ENCODE measurements around the gene PCNT.

The PCNT gene

GRCh38 chr21:46344219-46344915 lies 20.4 kb downstream of the PCNT start:
- DNase-seq: no peak

GRCh38 chr21:46345861-46346260 lies 21.9 kb downstream of the PCNT start:
- no peak for DNase-seq

DNA sequence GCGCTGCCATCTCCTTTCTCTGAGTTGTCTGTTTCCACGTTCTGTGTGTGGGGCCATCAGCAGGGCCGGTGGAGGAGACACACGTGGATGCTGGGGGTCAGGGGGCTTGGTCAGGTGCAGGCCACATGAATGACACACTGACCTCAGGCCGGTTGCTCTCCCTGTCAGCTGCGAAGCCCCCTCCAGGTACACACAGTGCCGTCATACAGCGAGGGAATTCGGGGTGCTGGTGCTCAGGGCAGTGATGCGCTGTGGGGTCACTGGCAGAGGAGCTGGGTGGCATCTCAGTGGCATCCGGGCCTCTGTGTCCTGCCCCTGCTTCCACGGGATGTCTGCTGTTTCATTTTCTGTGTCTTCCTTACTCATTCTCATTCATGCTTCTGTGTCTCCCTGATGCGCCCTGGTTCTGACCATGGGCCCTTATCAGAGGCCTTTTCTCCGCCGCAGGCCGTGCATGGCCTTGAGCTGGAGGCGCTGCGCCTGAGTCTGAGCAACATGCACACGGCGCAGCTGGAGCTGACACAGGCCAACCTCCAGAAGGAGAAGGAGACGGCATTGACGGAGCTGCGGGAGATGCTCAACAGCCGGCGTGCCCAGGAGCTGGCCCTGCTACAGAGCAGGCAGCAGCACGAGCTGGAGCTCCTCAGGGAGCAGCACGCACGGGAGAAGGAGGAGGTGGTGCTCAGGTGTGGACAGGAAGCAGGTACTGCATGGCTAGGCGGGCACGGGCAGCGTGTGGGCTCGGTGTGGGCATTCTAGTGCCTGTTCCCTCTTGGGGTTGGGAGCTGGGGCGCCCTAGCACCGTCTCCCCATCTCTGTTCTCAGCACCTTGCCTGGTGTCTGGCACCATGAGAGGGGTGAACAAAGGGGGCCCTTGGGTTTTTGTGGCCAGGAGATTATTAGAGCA lies 22.6 kb downstream of the PCNT start:
- DNase-seq: no peak

DNA sequence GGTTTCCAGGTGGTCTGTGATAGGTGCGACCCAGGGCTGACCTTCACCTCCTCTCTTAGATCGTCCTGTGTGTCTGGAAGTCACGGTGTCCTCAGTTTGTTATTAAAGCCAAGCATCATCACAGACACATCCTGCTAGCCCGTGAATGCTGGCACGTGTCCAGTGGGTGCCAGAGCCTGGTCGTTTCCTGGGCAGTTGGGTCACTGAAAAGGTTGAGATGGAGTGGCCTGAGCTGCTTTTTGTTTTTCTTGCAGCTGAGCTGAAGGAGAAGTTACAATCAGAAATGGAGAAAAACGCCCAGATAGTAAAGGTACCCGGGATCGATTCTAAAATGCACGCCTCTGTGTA lies 23.2 kb downstream of the PCNT start:
- DNase-seq: no peak

- DNase-seq: no peak
Measured at GRCh38 chr21:46347791-46348381, 23.9 kb downstream of the PCNT start.

DNA sequence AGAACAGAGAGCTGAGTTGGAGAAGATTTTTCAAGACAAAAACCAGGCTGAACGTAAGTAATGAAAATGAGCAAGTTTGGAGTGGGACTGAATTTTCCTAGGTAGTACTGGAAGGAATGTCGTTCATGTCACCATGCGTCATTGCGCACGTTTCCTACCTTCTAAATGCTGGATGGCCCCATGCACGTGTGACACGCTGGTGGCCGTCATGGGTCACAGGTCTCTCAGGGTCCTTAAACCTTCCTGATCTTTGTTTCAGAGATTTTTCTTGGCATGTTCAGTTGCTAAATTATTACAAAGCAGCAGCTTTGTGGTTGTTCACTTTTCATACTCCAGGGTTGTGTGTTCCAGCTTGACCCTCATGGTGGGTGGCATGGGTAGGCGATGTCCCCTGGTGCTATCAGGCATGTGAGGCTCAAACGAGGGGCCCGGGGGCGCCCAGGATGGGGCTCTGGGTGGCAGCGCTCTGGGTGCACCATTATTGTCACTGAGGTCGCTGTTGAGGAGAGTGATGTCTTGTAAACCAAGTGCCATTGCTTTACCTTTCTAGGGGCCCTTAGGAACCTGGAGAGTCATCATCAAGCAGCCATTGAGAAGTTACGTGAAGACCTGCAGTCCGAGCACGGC lies 25.3 kb downstream of the PCNT start:
- DNase-seq: no peak

DNA sequence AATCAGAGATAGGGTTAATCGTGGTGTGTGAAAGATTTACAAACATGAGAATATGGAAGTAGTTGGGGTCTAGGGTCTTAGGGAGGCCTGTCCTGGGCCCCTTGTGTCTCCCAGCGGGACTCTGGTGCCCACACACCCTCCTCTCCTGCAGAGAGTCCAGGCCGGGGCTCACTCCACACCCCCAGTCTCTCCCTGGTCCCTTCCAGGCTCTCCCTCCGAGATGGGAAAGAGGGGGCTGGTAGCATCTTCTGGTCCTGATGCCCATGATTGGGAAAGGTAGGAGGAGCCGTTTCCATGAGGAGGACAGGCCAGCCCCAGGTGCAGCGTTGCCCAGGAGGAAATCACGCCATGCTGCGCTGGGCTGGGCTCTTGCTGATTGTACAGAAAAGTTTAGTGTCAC lies 26.6 kb downstream of the PCNT start:
- DNase-seq: no peak

- DNase-seq: no peak
Measured at GRCh38 chr21:46350981-46351380, 27.0 kb downstream of the PCNT start.

GRCh38 chr21:46351476-46352163 lies 27.7 kb downstream of the PCNT start:
- DNase-seq: no peak

DNA sequence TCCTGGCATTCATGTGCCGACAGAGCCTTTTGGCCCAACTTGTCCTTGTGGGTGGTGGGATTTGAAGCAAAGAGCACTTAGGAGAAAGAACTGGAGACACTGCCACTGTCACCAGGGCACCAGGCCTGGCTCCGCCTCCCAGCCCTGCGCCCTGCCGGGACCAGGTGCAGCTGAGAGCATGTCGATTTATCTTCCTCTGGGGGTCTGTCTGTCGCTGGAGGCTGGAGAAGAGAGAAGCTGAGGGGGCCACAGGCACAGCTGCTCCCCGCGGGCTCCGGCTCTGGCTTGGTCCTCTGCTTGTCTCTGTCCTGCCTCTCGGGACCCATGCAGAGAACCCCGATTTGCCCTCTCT lies 28.2 kb downstream of the PCNT start:
- DNase-seq: no peak

- no peak for DNase-seq
Measured at GRCh38 chr21:46352913-46353312, 29.0 kb downstream of the PCNT start.

GRCh38 chr21:46354046-46354445 lies 30.1 kb downstream of the PCNT start:
- no peak for DNase-seq

- DNase-seq: no peak
Measured at GRCh38 chr21:46354518-46354917, 30.6 kb downstream of the PCNT start.

DNA sequence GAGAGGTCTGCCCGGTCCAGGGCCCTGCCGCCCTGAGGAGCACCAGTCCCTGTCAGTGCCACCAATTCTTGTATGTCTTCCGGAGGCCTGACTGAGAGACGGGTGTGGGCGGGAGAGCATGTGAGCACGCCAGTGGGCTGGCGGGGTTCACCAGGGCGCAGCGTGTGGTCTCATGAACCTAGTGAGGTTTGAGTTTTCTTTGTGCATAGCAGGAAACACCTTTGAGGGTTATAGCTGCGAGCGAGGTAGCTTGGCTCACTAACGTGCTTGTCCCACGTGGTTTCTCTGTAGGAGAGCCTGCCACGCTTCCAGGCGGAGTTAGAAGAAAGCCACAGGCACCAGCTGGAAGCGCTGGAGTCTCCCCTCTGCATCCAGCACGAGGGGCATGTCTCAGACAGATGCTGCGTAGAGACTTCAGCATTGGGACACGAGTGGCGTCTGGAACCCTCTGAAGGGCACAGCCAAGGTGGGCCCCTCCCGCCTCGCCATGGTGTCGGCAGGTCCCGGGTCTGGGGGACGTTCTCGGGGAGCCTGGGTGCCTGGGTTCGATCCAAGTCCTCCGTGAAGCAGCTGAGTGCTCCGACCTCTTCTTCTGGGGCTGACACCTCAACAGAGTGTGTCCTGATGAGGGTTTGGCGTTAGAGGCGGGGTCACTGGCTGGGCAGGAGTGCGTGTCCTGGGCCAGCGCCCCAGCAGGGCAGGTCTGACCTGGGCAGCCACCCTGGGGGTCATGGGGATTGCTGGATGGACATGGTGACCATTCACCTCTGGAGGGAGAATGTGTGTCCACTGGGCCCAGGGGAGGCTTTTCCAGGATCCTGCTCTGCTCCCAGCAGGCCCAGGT lies 31.4 kb downstream of the PCNT start:
- no peak for DNase-seq

DNA sequence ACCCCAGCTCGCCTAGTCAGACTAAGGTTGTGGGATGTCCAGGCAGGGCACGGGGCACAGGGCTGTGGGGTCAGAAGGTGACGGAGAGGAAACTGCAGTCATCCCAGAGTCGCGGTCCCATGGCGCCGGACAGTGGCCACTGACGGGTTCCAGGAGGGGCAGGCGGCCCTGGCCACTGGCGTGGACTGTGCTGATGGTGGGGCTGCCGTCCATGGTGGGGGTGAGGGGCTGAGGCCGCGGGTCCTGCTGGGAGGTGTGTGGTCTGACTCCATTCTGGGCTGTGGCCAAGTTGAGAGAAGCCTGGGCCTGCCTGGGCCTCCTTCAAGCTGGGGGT lies 32.0 kb downstream of the PCNT start:
- DNase-seq: no peak

DNA sequence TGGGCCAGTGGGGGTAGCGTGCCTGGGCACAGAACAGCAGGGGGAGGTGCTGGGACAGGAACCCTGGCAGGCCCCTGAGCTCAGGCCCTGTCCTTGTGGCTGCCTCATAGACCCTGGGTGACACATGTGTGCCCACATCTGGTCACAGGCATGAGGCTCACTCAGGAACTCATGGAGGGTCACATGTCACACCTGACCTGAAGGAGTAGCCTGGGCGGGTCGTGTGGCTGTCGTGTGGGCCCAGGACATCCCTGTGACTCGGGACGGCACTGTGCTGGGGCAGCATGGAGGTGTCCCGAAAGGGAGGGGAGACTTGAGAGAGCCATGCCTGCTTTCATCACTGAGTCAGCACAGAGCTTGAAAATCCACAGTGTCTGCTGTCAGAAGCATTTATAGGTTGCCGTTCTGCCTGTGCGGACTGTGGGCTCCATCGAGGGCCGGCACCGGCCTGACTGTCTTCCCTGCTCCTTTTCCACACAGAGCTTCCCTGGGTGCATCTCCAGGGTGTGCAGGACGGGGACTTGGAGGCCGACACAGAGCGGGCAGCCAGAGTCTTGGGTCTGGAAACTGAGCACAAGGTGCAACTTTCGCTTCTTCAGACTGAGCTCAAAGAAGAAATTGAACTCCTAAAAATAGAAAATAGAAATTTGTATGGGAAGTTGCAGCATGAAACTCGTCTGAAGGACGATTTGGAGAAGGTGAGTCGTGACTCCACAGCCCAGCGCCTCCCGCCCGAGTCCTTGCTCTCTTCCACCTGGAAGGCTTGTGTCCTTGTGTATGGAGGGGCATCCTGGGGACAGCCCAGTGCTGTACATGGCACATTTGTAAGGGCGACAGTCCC lies 32.8 kb downstream of the PCNT start:
- no peak for DNase-seq

GRCh38 chr21:46357335-46357604 lies 33.3 kb downstream of the PCNT start:
- DNase-seq: no peak

GRCh38 chr21:46357684-46358425 lies 33.9 kb downstream of the PCNT start:
- DNase-seq: no peak

- DNase-seq: no peak
Measured at GRCh38 chr21:46361176-46361575, 37.2 kb downstream of the PCNT start.

GRCh38 chr21:46361935-46362334 lies 38.0 kb downstream of the PCNT start:
- DNase-seq: no peak

DNA sequence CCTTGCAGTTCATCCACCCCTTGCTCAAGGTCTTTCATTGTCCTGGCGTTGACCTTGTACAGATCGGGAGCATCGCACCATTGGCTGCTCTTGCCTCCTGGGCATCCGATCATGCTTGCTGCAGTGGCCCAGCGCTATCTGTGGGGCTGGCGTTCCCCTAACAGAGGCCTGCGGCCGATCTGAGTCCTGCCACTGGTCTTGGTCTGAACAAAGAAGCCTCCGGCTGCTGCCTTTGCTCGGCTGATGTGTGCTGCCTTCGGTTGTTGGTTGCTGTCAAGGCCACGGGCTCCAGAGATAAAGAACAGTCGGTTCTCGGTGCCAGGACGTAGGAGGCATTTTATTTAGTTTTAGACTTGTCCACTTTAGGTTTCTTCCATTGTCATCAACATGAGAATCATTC lies 39.0 kb downstream of the PCNT start:
- DNase-seq: no peak
